ENCODE data around the gene KIFBP. TPM values are rescaled to one million over a fixed set of nuclear protein-coding genes. Genes with fewer than 3 reads are reported as not detected.
A peak's percentile ranks its signal among the peaks of the same experiment; 100 is the strongest.

Gene KIFBP
- total and polyA plus RNA-seq, 2 of the 13 experiments (the other 11 are each of a cell fraction or from before 2014, with no cell fraction given) = 13.0 to 21.9 TPM

DNA sequence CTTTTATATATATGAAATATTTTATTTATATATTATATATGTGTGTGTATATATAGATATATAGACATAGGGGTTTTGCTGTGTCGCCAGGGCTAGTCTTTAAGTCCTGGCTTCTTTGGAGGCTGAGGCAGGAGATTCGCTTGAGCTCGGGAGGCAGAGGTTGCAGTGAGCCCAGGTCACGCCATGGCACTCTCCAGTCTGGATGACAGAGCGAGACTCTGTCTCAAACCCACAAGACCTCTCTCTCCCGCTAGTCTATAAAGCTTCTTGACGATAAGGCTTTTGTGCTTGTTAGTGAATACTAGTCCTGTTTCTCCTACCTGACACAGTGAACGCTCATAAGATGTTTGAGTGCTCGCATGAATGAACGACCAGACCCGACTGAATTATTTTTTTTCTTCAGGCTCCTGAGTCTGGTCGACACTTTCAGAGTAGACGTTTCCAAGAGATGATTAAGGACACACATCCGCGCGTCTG, 33.2 kb upstream of the KIFBP start (continued):
- TF ChIP-seq ZFP90 (CRISPR knock-in tag; IDR thresholded peaks at IDR 0.05; ENCODE audit: borderline replicate concordance) (no peak), NFKB2 (CRISPR knock-in tag; IDR thresholded peaks at IDR 0.05; ENCODE audit: borderline replicate concordance) (no peak), ZNF382 (CRISPR knock-in tag; IDR thresholded peaks at IDR 0.05; ENCODE audit: borderline replicate concordance) (no peak), ZNF772 (CRISPR knock-in tag; IDR thresholded peaks at IDR 0.05) (peak; percentile 2; the same call in 1 of the 2 replicates)

DNA sequence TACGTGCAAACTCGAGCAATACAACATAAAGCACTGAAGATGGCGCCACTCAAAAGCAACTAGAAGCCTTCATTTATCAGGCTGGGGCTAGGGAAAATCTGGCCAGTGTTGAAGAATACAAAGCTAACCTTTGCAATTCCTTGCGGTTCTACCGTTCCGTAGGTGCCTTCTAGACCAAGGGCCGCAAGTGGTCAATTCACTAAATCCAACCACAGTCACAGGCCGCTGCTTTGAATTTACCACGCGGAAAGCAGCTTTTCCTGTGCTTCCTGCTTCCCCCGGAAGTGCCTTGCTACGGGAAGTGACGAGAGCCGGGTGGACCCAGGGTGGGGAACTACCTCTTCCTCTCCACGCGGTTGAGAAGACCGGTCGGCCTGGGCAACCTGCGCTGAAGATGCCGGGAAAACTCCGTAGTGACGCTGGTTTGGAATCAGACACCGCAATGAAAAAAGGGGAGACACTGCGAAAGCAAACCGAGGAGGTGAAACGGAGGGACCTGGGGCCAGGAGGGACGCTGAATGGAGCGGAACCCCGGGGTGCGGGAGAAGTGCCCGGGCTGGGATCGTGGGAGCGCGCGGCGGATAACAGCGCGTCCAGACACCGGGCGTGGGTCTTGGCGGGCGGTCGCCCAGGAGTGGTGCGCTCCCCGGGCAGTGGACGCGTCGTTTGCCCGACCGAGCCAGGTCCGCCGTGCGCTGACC, 32.6 kb upstream of the KIFBP start, which contains the start of gene DDX21:
Gene DDX21 (plus strand): TSS at position 339 of the 701 bp plus-strand sequence. CDS start 56 bp downstream, at position 395.
- Histone ChIP-seq H3K36me3 (replicated peaks in 1 of 2; ENCODE audit: control insufficient read depth in 1 of 2, insufficient read depth in 2 of 2, low read length in 2 of 2) (peaks cover 5 to 12% of the 10 kb centered on the region in 2 experiments), H3K9ac (ENCODE audit: insufficient read depth, low read depth, low read length) (peak within 1 kb of the TSS; percentile 97), H3K27ac (ENCODE audit: extremely low read length, insufficient read depth, low read length) (peak within 1 kb of the TSS; percentile 91), H2AFZ (ENCODE audit: low read length) (peak within 1 kb of the TSS; percentile 79), H3K4me2 (ENCODE audit: low read depth, low read length) (peak within 1 kb of the TSS; percentile 95), H3K27me3 (ENCODE audit: control insufficient read depth in 1 of 2, insufficient read depth in 2 of 2, low read length in 2 of 2) (no peaks in the 10 kb centered on the region; a peak in 1 of 5 replicates), H4K20me1 (ENCODE audit: insufficient read depth, low read length) (peaks cover 25% of the 10 kb centered on the region), H3K4me1 (ENCODE audit: insufficient read depth, low read length) (peaks cover 32% of the 10 kb centered on the region), H3K9me3 (ENCODE audit: low read length) (no peaks in the 10 kb centered on the region), H3K79me2 (ENCODE audit: insufficient read depth, low read length) (peaks cover 54% of the 10 kb centered on the region), H3K4me3 (replicated peaks in 1 of 3; ENCODE audit: insufficient read depth in 1 of 3, low read depth in 2 of 3, low read length in 3 of 3) (peak within 1 kb of the TSS; percentile 66 to 96 (median 90))
- intact Hi-C loops (cut with micrococcal nuclease; ENCODE audit: unreplicated experiment) (loop anchor here (1.0 to 5.0 kb wide), 2 partner anchors 55 to 136 kb away; partner anchors contain the start of gene DDX50), in situ Hi-C loops (cut with HindIII; ENCODE audit: extremely low pct_ligation_motif_present, low pct_unique_long_range_greater_than_20kb) (no loop called here)
- ATAC-seq = peak; percentile 96
- BruUV-seq (replicated peaks) = TSS peak; percentile 73
- ChIA-PET CTCF (ENCODE audit: low intra/inter-chr PET ratio, low total read pairs) (no interaction called here), POLR2A (interaction anchor here (1.0 to 2.3 kb wide), 7 partner anchors 12 to 235 kb away, joined by 3 to 9 read pairs (median 5); partner anchors contain the start of genes CCAR1 and DDX50)
- DNase-seq (ENCODE audit: low spot score) = peak; percentile 92
- peak; percentile 76 for FAIRE-seq
- WGBS (ENCODE audit: low lambda C conversion rate) = 2% methylated on average over 32 of the region's 53 CpGs
- TF ChIP-seq FOXA1 (IDR thresholded peaks at IDR 0.05) (no peak), FOXA1 (CRISPR knock-in tag; IDR thresholded peaks at IDR 0.05) (0 out of 2 replicates have a peak, but pooled peaks have one; percentile 7), ZNF331 (CRISPR knock-in tag; IDR thresholded peaks at IDR 0.05) (peak; percentile 52; the same call in 1 of the 2 replicates), ZSCAN9 (CRISPR knock-in tag; IDR thresholded peaks at IDR 0.05; ENCODE audit: borderline replicate concordance) (peak; percentile 75; the same call in 1 of the 2 replicates), BRCA1 (CRISPR knock-in tag; IDR thresholded peaks at IDR 0.05) (no peak), TMF1 (CRISPR knock-in tag; IDR thresholded peaks at IDR 0.05; ENCODE audit: low read depth) (0 out of 2 replicates have a peak, but pooled peaks have one; percentile 23), GABPB1 (CRISPR knock-in tag; IDR thresholded peaks at IDR 0.05) (peak; percentile 97), ZNF121 (CRISPR knock-in tag; IDR thresholded peaks at IDR 0.05) (0 out of 2 replicates have a peak, but pooled peaks have one; percentile 11), ZNF207 (IDR thresholded peaks at IDR 0.05; ENCODE audit: borderline replicate concordance) (no peak), SOX6 (IDR thresholded peaks at IDR 0.05) (no peak), SOX6 (CRISPR knock-in tag; IDR thresholded peaks at IDR 0.05) (peak; percentile 38; the same call in 1 of the 2 replicates)
- TF ChIP-seq, protein P1, sequence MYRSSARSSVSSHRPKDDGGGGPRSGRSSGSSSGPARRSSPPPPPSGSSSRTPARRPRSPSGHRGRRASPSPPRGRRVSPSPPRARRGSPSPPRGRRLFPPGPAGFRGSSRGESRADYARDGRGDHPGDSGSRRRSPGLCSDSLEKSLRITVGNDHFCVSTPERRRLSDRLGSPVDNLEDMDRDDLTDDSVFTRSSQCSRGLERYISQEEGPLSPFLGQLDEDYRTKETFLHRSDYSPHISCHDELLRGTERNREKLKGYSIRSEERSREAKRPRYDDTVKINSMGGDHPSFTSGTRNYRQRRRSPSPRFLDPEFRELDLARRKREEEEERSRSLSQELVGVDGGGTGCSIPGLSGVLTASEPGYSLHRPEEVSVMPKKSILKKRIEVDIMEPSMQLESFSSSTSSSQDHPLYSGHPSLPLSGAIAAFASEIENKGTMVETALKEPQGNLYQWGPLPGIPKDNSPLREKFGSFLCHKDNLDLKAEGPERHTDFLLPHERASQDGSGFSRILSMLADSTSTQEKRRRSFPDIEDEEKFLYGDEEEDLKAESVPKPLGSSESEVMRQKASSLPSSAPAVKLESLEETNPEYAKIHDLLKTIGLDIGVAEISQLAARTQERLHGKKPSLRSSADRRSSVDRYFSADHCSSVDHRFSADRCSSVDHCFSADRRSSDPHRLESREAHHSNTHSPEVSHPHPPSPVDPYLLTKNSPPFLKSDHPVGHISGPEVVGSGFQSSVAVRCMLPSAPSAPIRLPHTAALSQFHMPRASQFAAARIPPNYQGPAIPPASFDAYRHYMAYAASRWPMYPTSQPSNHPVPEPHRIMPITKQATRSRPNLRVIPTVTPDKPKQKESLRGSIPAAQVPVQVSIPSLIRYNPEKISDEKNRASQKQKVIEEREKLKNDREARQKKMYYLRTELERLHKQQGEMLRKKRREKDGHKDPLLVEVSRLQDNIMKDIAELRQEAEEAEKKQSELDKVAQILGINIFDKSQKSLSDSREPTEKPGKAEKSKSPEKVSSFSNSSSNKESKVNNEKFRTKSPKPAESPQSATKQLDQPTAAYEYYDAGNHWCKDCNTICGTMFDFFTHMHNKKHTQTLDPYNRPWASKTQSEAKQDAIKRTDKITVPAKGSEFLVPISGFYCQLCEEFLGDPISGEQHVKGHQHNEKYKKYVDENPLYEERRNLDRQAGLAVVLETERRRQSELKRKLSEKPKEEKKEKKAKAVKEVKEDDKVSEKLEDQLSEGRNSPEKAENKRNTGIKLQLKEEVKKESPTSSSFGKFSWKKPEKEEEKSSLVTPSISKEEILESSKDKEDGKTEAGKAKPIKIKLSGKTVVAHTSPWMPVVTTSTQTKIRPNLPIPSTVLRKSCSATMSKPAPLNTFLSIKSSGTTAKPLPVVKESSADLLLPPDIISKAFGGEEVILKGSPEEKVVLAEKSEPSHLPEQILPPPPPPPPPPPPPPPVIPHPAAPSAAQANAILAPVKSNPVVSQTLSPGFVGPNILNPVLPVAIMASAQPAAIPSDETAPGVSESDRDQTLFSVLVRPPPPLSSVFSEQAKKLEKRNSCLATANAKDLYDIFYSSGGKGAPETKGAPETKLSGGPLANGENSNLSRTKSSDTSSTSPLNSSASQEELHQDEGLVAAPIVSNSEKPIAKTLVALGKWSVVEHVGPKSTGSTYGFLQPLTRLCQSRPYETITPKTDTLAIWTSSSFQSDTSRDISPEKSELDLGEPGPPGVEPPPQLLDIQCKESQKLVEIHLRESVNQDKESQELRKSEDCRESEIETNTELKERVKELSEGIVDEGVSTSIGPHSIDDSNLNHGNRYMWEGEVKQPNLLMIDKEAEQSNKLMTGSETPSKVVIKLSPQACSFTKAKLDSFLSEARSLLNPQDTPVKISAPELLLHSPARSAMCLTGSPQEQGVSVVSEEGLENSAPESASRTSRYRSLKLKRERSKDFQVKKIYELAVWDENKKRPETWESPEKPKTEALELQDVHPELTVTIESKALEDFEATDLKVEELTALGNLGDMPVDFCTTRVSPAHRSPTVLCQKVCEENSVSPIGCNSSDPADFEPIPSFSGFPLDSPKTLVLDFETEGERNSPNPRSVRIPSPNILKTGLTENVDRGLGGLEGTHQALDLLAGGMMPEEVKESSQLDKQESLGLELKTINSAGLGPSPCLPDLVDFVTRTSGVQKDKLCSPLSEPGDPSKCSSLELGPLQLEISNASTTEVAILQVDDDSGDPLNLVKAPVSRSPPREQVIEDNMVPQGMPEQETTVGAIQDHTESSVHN (CRISPR knock-in tag; IDR thresholded peaks at IDR 0.05) = peak; percentile 11
